DMS 273 (cell line): ENCODE results near the gene TAMALIN.

ENCODE experiments used
- DNase-seq: peaks from one replicate; lab custom pipeline; 2025; ENCODE audit not compliant: unreplicated experiment; lab: John Stamatoyannopoulos, UW

The TAMALIN gene

DNA sequence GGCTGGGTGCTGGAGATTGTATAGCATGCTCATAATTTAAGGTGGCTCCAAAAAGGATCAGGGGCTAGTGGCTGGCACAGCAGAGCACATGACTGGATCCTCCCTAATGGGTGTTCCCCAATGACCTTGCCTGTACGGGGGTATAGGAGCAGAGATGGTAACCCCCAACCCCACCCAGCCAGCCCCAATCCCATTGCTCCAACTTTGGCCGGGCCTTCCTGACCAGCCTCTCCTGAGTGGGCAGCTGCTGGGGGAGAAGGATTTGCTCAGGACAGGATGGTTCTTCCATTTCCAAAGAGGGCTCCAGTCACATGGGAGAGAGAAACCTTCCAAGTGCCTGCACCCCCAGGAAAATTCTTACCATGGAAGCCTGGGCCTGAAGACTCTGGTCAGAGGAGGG, 29.2 kb downstream of the TAMALIN start:
- DNase-seq = no peak

DNA sequence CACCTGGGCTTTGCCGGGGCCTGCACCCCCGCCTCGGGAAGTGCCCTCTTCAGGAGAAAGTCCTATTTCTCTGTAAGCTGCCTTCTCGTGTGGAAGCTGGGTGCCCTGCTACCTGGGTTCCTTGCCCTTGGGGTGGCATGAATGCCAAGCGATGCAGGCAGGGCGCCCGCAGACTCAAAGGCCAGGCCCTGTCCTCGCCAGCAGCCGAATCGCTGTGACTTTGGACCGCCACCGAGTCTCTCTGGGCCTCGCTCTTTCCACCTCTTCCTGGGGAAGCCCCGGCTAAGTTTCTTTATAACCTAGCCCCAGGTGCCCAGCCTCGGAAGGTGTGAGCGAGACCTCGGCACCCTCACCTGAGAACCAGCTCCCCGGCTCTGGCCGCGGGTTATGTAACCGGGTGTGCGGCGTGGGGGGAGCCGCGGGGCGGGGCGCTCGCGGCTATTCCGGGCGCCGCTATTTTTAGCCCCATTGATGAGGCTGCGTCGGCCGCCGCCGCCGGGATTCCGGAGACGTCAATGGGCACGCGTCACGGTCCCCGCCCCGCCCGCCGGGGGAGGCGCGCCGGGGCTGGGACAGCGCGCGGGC, 29.9 kb downstream of the TAMALIN start:
- DNase-seq = peak; percentile 81

DNA sequence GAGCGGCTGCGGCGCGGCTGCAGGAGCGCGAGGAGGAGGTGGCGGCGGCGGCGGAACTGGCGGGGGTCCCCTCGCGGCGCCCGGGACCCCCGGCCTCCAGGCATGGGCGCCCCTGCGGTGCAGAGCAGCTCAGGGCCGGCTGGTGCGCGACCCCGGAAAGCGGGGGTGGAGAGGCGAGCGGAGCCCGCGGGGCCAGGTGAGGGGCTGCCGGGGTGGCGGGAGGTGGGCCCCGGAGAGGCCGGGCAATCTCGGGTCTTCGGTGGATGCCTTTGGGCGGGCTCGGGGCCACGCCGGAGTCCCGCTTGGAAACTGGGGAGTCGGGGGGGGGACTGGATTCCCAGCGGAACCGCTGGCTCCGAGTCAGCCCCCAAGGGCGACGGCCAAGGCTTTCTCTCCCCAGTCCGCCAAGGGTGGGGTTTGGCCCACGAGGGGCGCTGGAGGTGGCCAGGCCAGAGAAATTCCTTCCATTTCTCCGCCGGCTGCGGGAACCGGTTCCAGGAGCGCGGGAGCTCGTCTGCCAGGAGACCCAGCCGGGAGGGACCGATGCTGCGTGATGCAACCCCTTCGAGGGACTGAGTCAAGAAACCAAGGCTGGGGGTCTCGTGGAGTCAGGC, 30.6 kb downstream of the TAMALIN start:
- peak; percentile 54 for DNase-seq

DNA sequence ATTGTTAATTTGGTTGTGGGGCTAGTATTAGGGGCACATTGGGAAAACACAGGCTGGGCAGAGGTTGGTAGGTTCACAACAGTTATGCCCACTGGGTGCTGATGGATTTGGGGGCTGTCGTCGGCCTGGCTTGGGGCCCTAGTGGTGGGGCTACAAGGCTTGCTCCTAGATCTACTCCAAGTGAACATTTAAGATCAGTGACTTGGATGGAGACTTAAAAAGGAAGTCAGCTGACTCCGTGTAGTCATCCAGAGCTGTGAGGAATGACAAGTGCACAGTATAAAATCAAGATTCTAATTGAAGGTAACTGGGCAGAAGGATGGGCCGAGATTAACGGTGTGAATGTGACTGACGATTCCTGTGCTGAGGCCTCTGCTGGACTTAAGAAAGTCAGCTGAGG, 31.7 kb downstream of the TAMALIN start:
- DNase-seq = no peak

DNA sequence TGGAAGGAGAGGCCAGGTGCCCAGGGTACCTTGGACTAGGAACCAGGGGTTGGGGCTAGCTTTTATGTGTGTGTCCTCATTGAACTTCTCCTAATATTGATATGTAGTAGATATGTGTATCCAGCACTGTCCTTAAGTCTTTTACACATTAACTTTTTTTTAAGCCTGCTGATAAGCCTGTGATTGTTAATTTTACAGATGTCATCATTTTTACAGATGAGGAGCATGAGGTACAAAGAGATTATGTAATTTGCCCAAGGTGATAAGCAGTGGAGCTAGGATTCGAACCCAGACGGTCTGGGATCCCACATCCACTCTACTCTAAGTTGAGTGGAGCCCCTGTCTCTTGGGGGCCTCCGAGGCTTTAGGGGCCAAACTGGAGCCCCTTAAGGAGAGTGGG, 34.3 kb downstream of the TAMALIN start:
- no peak for DNase-seq

DNA sequence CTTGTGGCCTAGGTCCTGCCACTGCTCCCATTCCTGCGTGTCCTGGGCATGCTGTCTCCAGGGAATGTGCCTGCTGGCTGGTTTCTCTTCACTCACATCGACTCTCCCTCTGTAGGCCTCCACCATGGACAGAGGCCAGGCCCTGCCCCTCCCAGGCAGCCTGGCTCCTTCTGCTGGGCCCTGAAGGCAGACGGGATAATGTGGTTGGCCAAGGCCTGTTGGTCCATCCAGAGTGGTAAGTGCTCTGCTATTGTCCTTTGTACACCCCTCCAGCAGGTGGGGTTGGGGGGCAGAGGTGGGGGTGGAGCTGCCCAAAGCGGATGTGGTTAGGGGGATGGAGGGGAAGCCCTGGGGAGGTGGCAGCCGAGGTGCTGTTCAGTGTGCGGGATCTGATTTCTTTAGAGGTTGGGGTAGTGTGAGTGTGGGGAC, 35.0 kb downstream of the TAMALIN start:
- no peak for DNase-seq

DNA sequence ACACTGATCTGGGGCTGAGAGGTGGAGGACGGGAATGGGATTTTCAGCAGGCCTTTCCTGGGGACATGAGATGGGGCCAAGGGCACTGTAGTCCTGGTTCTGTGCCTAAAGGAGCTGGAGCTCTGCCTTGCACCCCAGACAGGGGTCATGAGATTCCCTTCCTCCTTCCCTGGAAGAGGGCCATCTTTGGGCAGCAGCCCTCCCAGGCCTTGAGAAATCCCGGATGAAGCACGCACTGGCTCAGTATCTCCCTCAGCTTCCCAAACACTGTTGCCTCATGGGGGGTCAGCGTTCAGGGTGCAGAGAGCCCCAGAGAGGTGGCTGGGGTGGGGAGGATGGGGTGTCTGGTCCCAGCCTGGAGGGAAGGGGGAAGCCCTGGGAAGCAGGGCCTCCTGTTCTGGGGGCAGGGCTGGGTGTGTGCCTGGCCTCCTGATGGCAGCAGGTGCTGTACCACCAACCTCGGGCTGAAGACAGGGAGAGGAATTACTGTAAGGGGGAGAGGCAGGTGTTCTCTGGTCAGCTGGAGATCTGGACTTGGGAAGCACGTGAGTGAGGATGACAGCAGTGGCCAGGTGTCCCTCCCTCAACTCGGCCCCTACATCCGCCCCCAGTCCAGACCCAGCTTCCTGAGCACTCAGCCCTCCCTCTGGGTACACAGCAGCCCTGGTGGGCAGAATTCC, 36.1 kb downstream of the TAMALIN start:
- DNase-seq = no peak

DNA sequence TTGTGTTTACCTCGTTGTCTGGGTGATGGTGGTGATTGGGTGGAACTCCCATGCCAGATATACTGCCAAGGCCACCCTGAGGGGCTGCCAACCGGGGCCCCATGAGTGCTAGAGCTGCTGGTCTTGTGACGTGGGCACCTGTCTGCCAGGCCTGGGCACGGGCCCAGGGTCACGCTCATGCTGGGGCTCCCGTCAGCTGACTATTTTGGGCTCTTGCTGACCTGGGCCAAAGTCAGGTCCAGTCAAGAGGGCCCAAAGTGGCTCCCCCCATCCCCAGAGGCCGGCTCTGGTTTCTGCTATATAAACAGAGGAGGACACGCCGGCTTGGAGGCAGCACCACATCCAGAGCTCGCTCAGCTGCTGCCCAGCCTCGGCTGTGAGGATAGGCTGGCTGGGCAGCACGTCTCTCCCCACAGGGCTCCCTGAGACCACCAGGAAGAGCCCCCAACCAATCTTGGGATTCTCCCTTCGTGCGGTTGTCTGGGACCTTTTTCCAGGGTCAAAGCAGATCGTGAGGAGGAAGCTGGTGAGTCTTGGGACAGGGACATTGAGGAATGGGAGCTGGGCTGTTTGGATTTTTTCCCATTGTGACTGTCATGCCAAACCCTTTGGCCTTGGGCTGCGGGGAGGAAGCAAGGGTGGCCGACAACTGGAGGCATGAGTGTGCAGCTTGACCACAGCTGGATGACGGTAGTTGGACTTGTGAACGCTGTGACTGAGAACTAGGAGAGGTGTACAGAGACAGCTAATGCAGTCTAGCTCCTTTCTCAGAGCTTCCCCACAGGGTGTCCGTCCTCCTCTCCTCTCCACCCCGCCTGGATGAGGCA, 36.9 kb downstream of the TAMALIN start:
- DNase-seq = no peak

DNA sequence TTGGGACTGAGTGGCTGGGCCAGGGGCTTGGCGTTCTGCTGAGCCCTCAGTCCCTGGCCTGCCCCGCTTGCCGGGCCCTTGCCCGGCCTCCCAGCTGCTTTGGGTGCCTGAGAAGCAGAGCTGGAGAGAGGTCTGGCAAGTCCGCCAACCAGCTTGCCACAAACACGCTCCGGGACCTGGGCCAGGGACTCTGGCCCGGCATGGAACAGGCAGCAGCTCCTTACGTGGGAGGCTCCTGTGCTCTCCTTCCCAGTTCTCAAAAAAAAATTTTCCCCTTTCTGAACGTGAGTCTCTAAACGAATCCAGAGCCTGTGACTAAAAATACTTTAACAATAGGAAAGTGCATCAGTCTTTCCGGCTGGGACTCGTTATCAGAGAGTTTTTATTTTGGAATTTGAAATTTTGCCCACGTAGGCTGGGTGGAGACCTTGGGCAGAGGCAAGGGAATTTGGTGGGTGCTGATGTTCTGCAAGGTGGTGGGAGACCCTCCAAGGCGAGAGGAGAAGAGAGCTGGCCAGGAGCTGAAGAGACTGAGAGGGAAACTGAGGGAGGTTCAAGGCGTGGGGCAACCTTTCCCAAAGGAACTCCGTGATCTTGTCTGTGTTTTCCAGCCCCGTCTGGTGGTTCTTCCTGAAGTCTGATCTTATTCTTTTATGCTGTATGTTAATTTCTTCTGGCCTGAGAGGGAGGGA, 37.7 kb downstream of the TAMALIN start:
- peak; percentile 37 for DNase-seq

DNA sequence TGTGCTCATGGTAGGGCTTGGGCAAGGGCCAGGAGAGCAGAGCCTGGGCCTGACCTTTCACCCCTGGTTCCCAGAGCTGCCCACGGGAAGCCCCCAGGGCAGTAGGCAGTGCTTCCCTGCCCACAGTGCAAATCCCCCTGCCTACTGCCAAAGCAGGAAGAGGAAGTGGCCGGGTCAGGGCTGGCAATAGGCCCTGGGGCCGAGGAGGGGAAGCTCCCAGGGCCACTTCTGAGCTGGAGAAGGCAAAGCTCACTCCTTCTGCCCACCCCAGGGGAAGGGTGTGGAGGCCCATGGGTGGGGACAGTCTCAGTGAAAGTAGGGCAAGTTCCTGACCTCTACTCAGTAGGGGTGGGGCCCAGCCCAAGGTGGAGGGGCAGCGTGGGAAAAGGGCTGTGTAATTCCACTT, 39.1 kb downstream of the TAMALIN start:
- no peak for DNase-seq

DNA sequence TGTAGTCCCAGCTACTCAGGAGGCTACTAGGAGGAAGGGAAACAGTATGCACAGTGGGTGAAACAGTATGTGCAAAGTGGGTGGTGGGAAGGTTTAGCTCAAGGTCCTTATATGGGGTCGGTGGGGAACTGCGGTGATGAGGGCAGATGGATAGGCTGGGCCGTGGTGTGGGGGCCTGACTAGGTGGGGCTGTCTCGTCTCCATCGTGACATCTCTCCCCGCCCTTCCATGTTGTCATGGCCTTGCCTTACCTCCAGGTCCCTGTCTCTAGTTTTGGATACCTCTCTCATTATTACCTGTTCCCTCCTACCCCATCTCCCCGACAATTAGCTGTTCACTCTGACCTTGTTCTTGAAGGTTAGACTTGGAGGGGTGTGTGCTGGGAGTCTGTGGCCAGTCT, 40.1 kb downstream of the TAMALIN start:
- DNase-seq = no peak

DNA sequence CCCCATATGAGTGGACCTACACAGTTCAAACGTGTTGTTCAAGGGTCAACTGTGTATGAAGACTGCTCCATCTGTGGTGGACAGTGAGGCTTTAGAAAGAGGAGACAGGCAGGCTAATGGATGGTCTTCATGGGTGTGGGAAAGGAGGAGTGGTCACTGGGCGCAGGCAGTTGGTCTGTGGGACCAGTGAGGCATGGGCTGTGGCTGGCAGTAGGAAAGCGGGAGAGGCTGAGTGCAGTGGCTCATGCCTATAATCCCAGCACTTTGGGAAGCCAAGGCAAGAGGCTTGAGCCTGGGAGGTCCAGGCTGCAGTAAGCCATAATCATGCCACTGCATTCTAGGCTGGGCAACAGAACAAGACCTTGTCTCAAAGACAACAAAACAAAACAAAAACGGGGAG, 42.5 kb downstream of the TAMALIN start:
- no peak for DNase-seq

DNA sequence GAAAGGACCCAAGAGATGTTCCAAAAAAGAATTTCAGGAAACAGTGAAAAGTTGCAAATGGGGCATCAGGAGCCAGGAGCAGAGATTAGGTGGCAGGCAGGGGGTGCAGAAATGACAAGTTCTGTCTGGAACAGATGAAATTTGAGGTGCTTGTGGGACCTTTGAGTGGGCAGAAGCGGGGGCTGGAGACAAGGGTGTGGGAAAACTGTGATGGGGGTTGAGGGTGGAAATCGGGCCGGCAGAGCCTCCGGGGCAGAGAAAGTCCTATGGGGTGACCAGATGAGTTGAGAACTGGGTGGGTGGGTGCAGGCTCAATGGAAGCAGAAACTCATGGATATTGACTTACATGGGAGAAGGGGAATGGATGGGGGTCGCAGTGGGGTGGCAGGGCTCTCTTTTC, 42.9 kb downstream of the TAMALIN start:
- no peak for DNase-seq

DNA sequence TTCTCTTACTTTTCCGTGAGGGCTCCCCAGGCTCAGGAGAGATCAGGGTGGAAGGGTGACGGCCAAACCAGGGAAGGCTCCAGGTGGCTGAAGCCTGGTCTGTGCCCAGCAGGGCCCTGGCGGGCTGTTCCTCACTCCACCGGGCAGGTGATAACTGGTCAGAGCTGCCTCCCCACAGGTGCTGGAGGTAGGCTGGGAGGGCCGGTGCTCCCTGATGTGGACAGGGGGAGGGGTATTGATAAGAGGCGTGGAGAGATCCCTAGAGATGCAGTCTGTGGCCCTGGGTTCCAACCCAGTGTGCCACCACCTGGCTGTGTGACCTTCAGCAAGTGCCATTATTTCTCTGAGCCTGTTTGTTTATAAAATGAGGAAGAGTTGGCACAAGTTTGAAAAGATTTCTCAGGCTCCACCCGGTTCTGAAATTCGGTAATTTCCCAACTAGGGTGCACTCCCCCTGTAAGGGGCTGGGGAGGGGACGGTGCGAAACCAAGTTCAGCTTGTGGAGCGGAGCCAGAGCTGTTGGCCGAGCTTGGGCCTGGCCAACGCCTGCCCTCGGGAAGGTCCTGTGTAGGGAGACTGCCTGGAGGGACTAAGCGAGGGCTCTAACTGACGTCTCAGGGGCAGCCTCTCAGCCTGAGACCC, 43.5 kb downstream of the TAMALIN start:
- DNase-seq = no peak

DNA sequence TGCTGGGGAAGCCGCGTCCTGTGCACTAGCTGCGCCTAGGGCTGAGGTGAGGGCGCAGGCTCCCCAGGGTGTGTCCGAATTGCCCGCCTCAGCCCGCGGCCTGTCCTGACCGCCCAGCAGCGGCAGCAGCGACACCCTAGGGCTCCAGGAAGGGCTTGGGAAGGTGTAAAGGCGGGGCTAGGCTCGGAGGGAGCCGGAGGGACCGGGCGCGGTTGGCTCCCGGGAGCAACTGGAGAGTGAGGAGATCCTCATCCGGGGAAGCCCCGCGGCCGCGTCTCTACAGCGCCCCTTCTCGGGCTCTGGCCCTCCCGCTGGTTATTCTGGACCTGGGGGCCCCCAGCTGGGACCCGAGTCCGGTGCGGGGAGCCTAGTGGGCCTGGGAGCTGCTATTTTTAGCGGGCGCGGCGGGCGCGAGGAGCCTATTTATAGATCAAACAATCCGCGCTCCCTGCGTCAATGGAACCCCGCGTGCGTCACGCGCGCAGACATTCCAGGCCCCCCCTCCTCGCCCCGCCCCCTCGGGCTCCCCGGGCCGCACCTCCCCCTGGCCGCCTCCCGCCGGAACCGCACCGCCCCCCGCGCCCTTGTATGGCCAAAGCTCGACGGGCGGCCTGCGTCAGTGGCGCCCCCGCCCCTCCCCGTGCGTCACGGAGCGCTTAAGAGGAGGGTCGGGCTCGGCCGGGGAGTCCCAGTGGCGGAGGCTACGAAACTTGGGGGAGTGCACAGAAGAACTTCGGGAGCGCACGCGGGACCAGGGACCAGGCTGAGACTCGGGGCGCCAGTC, 44.2 kb downstream of the TAMALIN start, which contains the start of gene NR4A1:
Gene NR4A1 (plus strand): TSS at position 685 of the 784 bp plus-strand sequence. CDS start 2,887 bp downstream, outside the sequence.
- DNase-seq = peak; percentile 92

DNA sequence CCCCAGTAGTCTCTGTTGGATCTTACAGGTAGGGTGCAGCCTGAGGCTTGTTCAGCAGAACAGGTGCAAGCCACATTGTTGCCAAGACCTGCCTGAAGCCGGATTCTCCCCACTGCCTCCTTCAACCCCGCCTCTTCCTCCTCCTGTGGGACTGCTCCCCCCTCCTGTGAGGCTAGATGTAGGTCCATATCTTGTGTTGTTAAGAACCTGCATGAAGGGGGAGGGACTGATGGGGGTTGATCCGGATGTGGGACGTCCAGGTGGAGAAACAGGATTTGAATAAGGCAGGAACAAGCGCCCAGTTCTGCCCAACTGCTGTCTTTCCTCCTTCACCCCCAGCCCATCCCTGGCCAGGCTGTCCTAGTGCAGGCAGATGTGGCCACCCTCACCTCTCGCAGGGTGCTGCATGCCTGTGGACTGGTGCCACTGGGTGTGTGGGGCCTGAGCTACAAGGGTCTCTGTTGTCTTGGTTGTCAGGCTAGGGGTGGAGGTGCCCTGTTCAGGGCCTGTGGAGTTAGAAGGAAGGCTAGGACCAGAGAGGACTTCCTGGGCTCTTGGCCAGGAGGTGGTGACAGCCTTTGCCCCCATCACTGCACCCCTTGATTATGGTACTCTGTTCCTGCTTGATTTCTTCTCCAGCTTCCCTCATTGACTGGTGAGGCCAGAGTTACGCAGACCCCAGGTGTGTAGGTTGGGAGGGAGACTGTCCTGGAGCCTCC, 45.9 kb downstream of the TAMALIN start:
- DNase-seq = no peak

DNA sequence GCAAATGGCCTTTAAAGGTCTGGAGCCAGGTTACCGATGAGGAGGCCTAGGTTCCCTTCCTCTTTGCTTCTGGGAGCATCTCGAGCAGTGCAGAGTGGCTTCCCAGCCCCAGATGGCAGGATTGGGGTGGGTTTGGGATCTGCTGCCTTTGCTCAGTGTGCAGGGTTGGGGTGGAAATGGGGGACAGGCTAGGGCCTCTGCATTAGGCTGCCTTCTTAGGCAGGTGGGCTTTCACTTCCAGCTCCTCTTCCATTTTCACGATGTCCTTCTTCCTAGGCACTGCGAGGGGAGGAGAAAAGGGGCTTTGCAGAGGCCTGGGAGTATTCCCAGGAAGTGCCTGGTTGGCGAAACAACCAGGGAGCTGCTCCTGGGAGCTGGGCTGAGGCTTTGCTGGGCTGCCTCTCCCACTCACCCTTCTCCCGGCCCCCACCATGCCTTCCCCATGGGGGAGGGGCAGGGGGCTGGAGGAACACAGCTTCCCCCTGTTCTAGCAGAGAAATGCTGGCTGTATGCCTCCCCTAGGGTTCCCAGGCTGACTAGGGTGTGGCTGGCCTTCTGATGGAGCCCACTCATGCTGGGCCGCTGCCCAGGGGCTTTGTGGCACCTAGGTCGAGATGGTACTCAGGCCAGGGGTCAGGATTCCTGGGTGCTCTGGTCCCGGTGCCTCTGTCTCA, 46.9 kb downstream of the TAMALIN start:
- DNase-seq = no peak

DNA sequence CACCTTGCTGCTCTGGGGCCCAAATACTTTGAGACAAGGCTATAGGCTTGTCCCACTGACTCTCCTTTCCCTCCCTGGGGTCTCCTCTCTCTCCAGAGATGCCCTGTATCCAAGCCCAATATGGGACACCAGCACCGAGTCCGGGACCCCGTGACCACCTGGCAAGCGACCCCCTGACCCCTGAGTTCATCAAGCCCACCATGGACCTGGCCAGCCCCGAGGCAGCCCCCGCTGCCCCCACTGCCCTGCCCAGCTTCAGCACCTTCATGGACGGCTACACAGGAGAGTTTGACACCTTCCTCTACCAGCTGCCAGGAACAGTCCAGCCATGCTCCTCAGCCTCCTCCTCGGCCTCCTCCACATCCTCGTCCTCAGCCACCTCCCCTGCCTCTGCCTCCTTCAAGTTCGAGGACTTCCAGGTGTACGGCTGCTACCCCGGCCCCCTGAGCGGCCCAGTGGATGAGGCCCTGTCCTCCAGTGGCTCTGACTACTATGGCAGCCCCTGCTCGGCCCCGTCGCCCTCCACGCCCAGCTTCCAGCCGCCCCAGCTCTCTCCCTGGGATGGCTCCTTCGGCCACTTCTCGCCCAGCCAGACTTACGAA, 47.6 kb downstream of the TAMALIN start:
- no peak for DNase-seq
